HG03097 (cell line): ENCODE data around the gene TRO.

ENCODE experiments used
- ATAC-seq: cut with Tn5 transposase; IDR thresholded peaks from one replicate; pipeline ENCODE4 v1.9.1; 2021; ENCODE audit not compliant: unreplicated experiment, low FRiP score

TRO gene

DNA sequence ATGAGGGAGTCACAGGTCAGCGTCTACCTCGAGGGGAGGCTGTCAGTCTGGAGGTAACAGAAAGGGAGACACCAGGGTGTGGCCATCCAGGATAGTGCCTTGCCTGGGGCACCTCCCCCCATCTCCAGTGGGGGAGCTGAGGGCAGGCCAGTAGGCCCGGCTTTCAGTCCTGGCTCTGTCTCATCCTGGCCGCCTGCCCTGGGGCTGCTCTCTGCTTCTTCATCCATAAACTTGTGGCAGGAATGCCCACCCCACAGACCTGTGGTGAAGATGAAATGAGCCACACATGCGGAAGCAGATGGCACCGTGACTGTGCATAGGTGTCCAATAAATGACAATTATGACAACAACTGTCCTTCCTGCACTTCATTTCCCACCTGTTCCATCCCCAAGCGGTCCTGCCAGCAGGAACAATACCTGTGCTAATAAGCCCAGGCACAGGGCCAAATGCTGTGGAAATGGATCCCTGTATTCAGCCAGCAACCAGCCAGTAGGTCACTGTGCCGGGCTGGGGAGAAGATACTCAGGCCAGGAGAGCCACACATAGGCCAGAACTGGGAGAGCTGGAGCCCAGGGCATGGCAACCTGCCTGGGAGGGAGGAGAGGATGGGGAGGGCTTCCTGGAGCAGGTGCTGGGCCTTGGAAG is 30.2 kb downstream of the TRO start:
- no peak for ATAC-seq

- ATAC-seq = no peak
Measured at GRCh38 chrX:54961750-54962149, 41.1 kb downstream of the TRO start.

GRCh38 chrX:54964766-54965497 is 44.3 kb downstream of the TRO start:
- no peak for ATAC-seq

- no peak for ATAC-seq
Measured at GRCh38 chrX:54977387-54977786, 56.8 kb downstream of the TRO start.

DNA sequence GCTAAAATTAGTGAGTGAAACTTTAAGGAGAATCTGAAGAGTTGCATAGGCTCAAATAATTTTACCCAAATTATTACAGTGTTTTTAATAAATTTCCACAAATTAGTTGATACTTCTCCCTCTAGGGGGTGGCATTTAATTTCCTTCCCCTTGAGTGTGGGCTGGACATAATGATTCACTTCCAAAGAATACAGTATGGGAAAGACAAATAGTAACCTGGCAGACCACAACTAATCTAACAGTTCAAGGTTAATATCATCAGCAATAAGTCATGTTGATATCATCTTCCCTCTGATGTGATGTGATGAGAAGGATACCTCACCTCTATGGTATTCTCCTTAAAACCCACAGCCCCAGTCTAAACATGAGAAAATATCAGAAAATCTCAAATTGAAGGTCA is 57.8 kb downstream of the TRO start:
- ATAC-seq = no peak

- ATAC-seq = no peak
Measured at GRCh38 chrX:54979432-54979831, 58.8 kb downstream of the TRO start.

- ATAC-seq = no peak
Measured at GRCh38 chrX:54980334-54980733, 59.7 kb downstream of the TRO start.
